Activated B cell treated with CpG ODN at 0.5 μM for 24 hours (primary cell): ENCODE results near the gene SH2D5. TPM values are rescaled to one million over a fixed set of nuclear protein-coding genes. Genes with fewer than 3 reads are reported as not detected.

Experiments used
- ATAC-seq: fragments of 200-7000 bp; cut with Tn5 transposase; one replicate; pipeline ENCODE4 v1.10.0; 2021; ENCODE audit warnings: low read depth, mild to moderate bottlenecking, moderate library complexity
- CTCF ChIA-PET: fragments of 350-600 bp; sonication (Branson Sonifier 250); formaldehyde crosslinking; loops from one replicate; lab custom pipeline; 2021; ENCODE audit warnings: antibody characterized with exemption; lab: Charles Lee
- POLR2A ChIA-PET: fragments of 350-600 bp; sonication (Branson Sonifier 250); formaldehyde crosslinking; loops from one replicate; lab custom pipeline; 2021; ENCODE audit warnings: antibody characterized with exemption; lab: Charles Lee
- DNase-seq: peaks from one replicate; pipeline ENCODE4 v3.0.0; 2022
- H3K27ac Mint-ChIP-seq: one replicate; pipeline ENCODE4 v1.8.0; 2020; ENCODE audit warnings: mixed read lengths
- H3K27me3 Mint-ChIP-seq: one replicate; pipeline ENCODE4 v1.8.0; 2021; ENCODE audit warnings: mixed read lengths
- H3K36me3 Mint-ChIP-seq: one replicate; pipeline ENCODE4 v1.8.0; 2021; ENCODE audit warnings: low read depth, mixed read lengths
- H3K4me1 Mint-ChIP-seq: one replicate; pipeline ENCODE4 v1.8.0; 2021; ENCODE audit warnings: mixed read lengths
- H3K4me3 Mint-ChIP-seq: one replicate; pipeline ENCODE4 v1.8.0; 2020; ENCODE audit warnings: mild to moderate bottlenecking, mixed read lengths
- H3K9me3 Mint-ChIP-seq: one replicate; pipeline ENCODE4 v1.8.0; 2020; ENCODE audit warnings: mixed read lengths
- intact Hi-C: fragments of 100-400 bp; cut with micrococcal nuclease; formaldehyde crosslinking; loops from one replicate; pipeline ENCODE4 v1.15.1; 2024
- total RNA-seq: library from RNA; stranded (reverse); gene quantifications from 2 replicates; pipeline ENCODE4 v1.2.3, GENCODE V29; 2022
- TF ChIP-seq, protein P1 (sequence below): fragments of 200-600 bp; IDR thresholded peaks from one replicate; pipeline ENCODE4 v1.8.0; 2022; ENCODE audit warnings: antibody characterized with exemption, mild to moderate bottlenecking

SH2D5 gene
- total RNA-seq, 1 donor from 2014 or later: 0.89 TPM

DNA sequence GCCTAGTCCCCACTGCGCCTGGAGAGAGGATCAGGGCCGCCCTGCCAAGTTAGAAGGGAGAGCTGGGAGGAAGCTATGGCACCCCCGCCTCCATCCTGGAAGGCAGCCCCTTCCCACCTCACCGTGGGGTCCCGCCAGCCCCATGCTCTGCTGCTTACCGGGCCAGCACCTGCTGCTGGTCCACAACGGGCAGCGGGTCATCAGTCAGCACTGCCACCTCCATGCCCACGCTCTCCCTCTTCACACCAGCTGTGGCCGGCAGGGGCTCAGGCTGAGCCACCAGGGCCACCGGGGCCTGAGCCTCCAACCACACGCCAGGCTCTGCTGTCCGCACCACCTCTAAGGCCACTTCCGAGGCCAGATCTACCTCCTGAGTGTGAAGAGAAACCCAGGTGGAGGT is 47.9 kb downstream of the SH2D5 start:
- TF ChIP-seq, protein P1, sequence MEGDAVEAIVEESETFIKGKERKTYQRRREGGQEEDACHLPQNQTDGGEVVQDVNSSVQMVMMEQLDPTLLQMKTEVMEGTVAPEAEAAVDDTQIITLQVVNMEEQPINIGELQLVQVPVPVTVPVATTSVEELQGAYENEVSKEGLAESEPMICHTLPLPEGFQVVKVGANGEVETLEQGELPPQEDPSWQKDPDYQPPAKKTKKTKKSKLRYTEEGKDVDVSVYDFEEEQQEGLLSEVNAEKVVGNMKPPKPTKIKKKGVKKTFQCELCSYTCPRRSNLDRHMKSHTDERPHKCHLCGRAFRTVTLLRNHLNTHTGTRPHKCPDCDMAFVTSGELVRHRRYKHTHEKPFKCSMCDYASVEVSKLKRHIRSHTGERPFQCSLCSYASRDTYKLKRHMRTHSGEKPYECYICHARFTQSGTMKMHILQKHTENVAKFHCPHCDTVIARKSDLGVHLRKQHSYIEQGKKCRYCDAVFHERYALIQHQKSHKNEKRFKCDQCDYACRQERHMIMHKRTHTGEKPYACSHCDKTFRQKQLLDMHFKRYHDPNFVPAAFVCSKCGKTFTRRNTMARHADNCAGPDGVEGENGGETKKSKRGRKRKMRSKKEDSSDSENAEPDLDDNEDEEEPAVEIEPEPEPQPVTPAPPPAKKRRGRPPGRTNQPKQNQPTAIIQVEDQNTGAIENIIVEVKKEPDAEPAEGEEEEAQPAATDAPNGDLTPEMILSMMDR: no peak
- Mint-ChIP-seq H3K27ac (no peak overlapping the region), H3K27me3 (peaks cover 13% of the 10 kb centered on the region), H3K36me3 (no peaks in the 10 kb centered on the region), H3K4me1 (peaks cover under 1% of the 10 kb centered on the region), H3K4me3 (no peak overlapping the region), H3K9me3 (no peaks in the 10 kb centered on the region)
- POLR2A ChIA-PET: no interaction called here
- CTCF ChIA-PET: no interaction called here
- ATAC-seq (no peak), DNase-seq (no peak)
- intact Hi-C loops: no loop called here

DNA sequence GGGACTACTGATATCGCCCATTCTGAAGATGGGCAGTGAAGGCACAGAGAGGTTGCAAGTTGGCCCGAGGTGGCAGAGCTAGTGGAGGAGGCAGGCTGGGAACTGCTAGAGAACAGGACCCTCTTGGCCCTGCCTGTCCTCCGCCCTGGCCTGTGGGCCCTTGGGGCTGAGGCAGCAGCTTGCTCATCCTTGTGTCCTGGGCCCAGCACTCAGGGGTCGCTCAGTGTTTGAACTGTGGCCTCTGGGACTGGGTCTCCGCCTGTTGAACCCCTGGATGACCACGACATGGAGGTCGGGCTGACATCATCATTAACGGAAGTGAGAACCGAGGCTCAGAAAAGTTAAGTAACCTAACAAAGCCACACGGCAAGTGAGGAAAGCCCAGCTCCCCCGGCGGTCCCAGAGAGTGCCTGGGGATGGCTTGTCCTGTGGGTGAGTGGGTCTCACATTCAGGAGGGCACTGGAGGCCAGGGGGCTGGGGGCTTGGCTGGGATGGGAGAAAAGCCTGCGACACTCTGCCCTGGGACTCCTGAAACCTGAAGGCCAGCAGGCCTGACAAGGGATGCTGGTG is 48.4 kb downstream of the SH2D5 start:
- CTCF ChIA-PET: no interaction called here

DNA sequence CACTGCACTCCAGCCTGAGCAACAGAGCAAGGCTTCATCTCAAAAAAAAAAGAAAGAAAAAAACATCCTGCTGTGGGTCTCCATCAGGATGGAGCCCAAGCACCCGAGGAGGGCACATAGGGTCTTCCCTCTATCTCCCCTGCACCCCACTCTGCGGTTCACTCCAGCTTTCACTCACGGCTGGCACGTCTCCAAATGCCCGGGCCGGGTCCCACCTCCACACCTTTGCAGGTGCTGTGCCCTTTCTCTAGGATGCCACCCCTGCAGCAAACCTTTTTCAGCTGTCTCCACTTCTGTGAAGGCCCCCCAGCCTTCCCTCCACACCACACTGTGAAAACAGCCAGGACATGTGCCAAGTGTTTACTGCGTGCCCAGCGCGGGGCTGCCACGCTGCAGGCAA is 48.9 kb downstream of the SH2D5 start:
- ChIA-PET POLR2A (no interaction called here), CTCF (no interaction called here)
- Mint-ChIP-seq H3K36me3 (no peaks in the 10 kb centered on the region), H3K4me3 (no peak overlapping the region), H3K27ac (no peak overlapping the region), H3K27me3 (peaks cover 13% of the 10 kb centered on the region), H3K9me3 (no peaks in the 10 kb centered on the region), H3K4me1 (peaks cover 9% of the 10 kb centered on the region)
- TF ChIP-seq, protein P1: no peak
- DNase-seq: no peak
- ATAC-seq: no peak
- intact Hi-C loops: no loop called here

More for the DNA sequence above, 48.4 kb downstream of the SH2D5 start:
- POLR2A ChIA-PET: no interaction called here
- Mint-ChIP-seq H3K36me3 (no peaks in the 10 kb centered on the region), H3K4me1 (peaks cover 4% of the 10 kb centered on the region), H3K27ac (no peak overlapping the region), H3K9me3 (no peaks in the 10 kb centered on the region), H3K4me3 (no peak overlapping the region), H3K27me3 (peaks cover 13% of the 10 kb centered on the region)
- no peak for ATAC-seq
- intact Hi-C loops: no loop called here
- TF ChIP-seq, protein P1: no peak
- no peak for DNase-seq

- no peak overlapping the region for H3K4me3 Mint-ChIP-seq
- peaks cover 3% of the 10 kb centered on the region for H3K36me3 Mint-ChIP-seq
- H3K27me3 Mint-ChIP-seq: peaks cover 13% of the 10 kb centered on the region
- POLR2A ChIA-PET: no interaction called here
- DNase-seq: no peak
- H3K9me3 Mint-ChIP-seq: peaks cover 3% of the 10 kb centered on the region
- H3K4me1 Mint-ChIP-seq: peaks cover 15% of the 10 kb centered on the region
- H3K27ac Mint-ChIP-seq: no peak overlapping the region
- intact Hi-C loops: no loop called here
- CTCF ChIA-PET: no interaction called here
- no peak for ATAC-seq
- TF ChIP-seq, protein P1: no peak
Measured at GRCh38 chr1:20682571-20683236, 49.8 kb downstream of the SH2D5 start.

- ChIA-PET POLR2A (no interaction called here), CTCF (no interaction called here)
- TF ChIP-seq, protein P1: no peak
- H3K36me3 Mint-ChIP-seq: peaks cover 3% of the 10 kb centered on the region
- peaks cover 13% of the 10 kb centered on the region for H3K27me3 Mint-ChIP-seq
- H3K27ac Mint-ChIP-seq: no peak overlapping the region
- no peak for DNase-seq
- H3K9me3 Mint-ChIP-seq: peaks cover 4% of the 10 kb centered on the region
- intact Hi-C loops: no loop called here
- peaks cover 15% of the 10 kb centered on the region for H3K4me1 Mint-ChIP-seq
- ATAC-seq: no peak
- H3K4me3 Mint-ChIP-seq: no peak overlapping the region
Measured at GRCh38 chr1:20681999-20682398, 50.5 kb downstream of the SH2D5 start.
